NCI-H524 treated with DMSO at 0.1 percent for 48 hours (cell line): ENCODE results near the gene TIMP2.
"Not testable (repeated sequence)": the region's sequence is repeated elsewhere in the genome, so short reads cannot be mapped to it uniquely, and the experiment has no call there.

Source experiments
- DNase-seq: peaks from one replicate; lab custom pipeline; 2025; lab: John Stamatoyannopoulos, UW

Gene TIMP2

GRCh38 chr17:78954684-78955083, 29.5 kb upstream of the TIMP2 start:
- DNase-seq, result no peak

GRCh38 chr17:78953356-78954350, 28.5 kb upstream of the TIMP2 start:
- peak; percentile 88 for DNase-seq

- no peak for DNase-seq
These were observed 27.5 kb upstream of the TIMP2 start for GRCh38 chr17:78952706-78953105.

GRCh38 chr17:78951967-78952551, 26.9 kb upstream of the TIMP2 start:
- DNase-seq, result no peak

- DNase-seq, result no peak
These were observed 25.7 kb upstream of the TIMP2 start for GRCh38 chr17:78950870-78951269.

- DNase-seq, result no peak
These were observed 22.3 kb upstream of the TIMP2 start for GRCh38 chr17:78947235-78948149.

- DNase-seq, result no peak
These were observed 21.4 kb upstream of the TIMP2 start for GRCh38 chr17:78946631-78947030.

GRCh38 chr17:78946131-78946530, 20.9 kb upstream of the TIMP2 start:
- DNase-seq, result no peak

GRCh38 chr17:78945455-78945854, 20.3 kb upstream of the TIMP2 start:
- DNase-seq, result not testable (repeated sequence)

- DNase-seq, result no peak
These were observed 19.8 kb upstream of the TIMP2 start for GRCh38 chr17:78944956-78945355.

- no peak for DNase-seq
These were observed 18.8 kb upstream of the TIMP2 start for GRCh38 chr17:78944026-78944425.

GRCh38 chr17:78940708-78941107, 15.5 kb upstream of the TIMP2 start:
- DNase-seq, result no peak

- no peak for DNase-seq
These were observed 15.1 kb upstream of the TIMP2 start for GRCh38 chr17:78940258-78940657.

GRCh38 chr17:78939615-78940014, 14.4 kb upstream of the TIMP2 start:
- no peak for DNase-seq

GRCh38 chr17:78937561-78937960, 12.4 kb upstream of the TIMP2 start:
- no peak for DNase-seq

- DNase-seq, result peak; percentile 74
These were observed 10.5 kb upstream of the TIMP2 start for GRCh38 chr17:78935419-78936323.

GRCh38 chr17:78934681-78935418, 9.7 kb upstream of the TIMP2 start:
- DNase-seq, result no peak

GRCh38 chr17:78933959-78934568, 8.9 kb upstream of the TIMP2 start:
- DNase-seq, result peak; percentile 94

- no peak for DNase-seq
These were observed 8.1 kb upstream of the TIMP2 start for GRCh38 chr17:78933025-78933958.
